CD4-positive, alpha-beta memory T cell (primary cell): ENCODE results near the gene CD93. TPM values are rescaled to one million over a fixed set of nuclear protein-coding genes. Genes with fewer than 3 reads are reported as not detected.

ENCODE experiments used
- CTCF ChIA-PET: fragments of 350-600 bp; sonication (Branson Sonifier 250); formaldehyde crosslinking; loops from one replicate; lab custom pipeline; 2021; ENCODE audit warnings: inconsistent platforms; ENCODE audit not compliant: partially characterized antibody; lab: Charles Lee
- POLR2A ChIA-PET: fragments of 350-600 bp; sonication (Branson Sonifier 250); formaldehyde crosslinking; loops from one replicate; lab custom pipeline; 2021; ENCODE audit not compliant: partially characterized antibody; lab: Charles Lee
- DNase-seq, 5 donors: peaks; one replicate each; pipeline versions ENCODE4 v3.0.0 to v3.0.0-alpha.2; 2020 to 2022; ENCODE audit warnings: mixed read lengths in 1 of 5
- H3K27ac ChIP-seq: one replicate; pipeline ENCODE4 v1.7.0; 2013; ENCODE audit warnings: low read depth, low read length
- H3K27me3 ChIP-seq: 2 replicates; pipeline ENCODE4 v1.7.0; 2013; ENCODE audit warnings: mild to moderate bottlenecking, low read length, moderate library complexity; ENCODE audit not compliant: insufficient read depth
- H3K36me3 ChIP-seq: 2 replicates; pipeline ENCODE4 v1.7.0; 2013; ENCODE audit warnings: mild to moderate bottlenecking, low read length, moderate library complexity; ENCODE audit not compliant: insufficient read depth
- H3K4me1 ChIP-seq: 2 replicates; pipeline ENCODE4 v1.7.0; 2013; ENCODE audit warnings: mild to moderate bottlenecking, low read length, moderate library complexity; ENCODE audit not compliant: insufficient read depth
- H3K4me3 ChIP-seq, 2 donors: one replicate each; pipeline ENCODE4 v1.7.0; 2013; ENCODE audit warnings: low read length in 2 of 2, mild to moderate bottlenecking in 1 of 2
- H3K9me3 ChIP-seq, 2 donors: one replicate each; pipeline ENCODE4 v1.7.0; 2013; ENCODE audit warnings: low read length in 2 of 2, control low read depth in 1 of 2; ENCODE audit not compliant: control insufficient read depth in 1 of 2
- H3K27ac Mint-ChIP-seq, 7 donors: one replicate each; pipeline ENCODE4 v1.8.0; 2020 to 2021; ENCODE audit warnings: mixed read lengths in 7 of 7, mild to moderate bottlenecking in 6 of 7, inconsistent platforms in 3 of 7, moderate library complexity in 3 of 7
- H3K27me3 Mint-ChIP-seq, 2 donors: one replicate each; pipeline ENCODE4 v1.8.0; 2020 to 2021; ENCODE audit warnings: mixed read lengths in 2 of 2
- H3K36me3 Mint-ChIP-seq, 2 donors: one replicate each; pipeline ENCODE4 v1.8.0; 2020 to 2021; ENCODE audit warnings: mixed read lengths in 2 of 2, inconsistent platforms in 1 of 2, mild to moderate bottlenecking in 1 of 2
- H3K4me1 Mint-ChIP-seq, 4 donors: one replicate each; pipeline ENCODE4 v1.8.0; 2020 to 2021; ENCODE audit warnings: mixed read lengths in 4 of 4, mild to moderate bottlenecking in 1 of 4
- H3K4me3 Mint-ChIP-seq, 8 donors: one replicate each; pipeline ENCODE4 v1.8.0; 2020 to 2021; ENCODE audit warnings: mixed read lengths in 8 of 8, mild to moderate bottlenecking in 7 of 8, moderate library complexity in 6 of 8, inconsistent platforms in 3 of 8
- H3K9me3 Mint-ChIP-seq, 8 donors: one replicate each; pipeline ENCODE4 v1.8.0; 2020 to 2021; ENCODE audit warnings: mixed read lengths in 8 of 8, mild to moderate bottlenecking in 5 of 8, inconsistent platforms in 3 of 8, moderate library complexity in 1 of 8
- intact Hi-C: fragments of 100-400 bp; cut with micrococcal nuclease; formaldehyde crosslinking; loops from one replicate; pipeline ENCODE4 v1.15.1; 2023
- polyA plus RNA-seq, 2 donors: library from polyadenylated mRNA; unstranded; fragments of 300-500 nt; fragmentation: Illumina TruSeq; gene quantifications; one replicate each; pipeline ENCODE4 v1.2.3, GENCODE V29; 2021
- total RNA-seq, 2 experiments: library from RNA; stranded (reverse); gene quantifications; one replicate each; pipeline ENCODE4 v1.2.3, GENCODE V29; 2021

CD93 gene
- total and polyA plus RNA-seq, 4 experiments from 2014 or later: 0.55 to 1.3 (median 1.2) TPM; not detected in 1

GRCh38 chr20:23031346-23031745, 54.8 kb downstream of the CD93 start:
- intact Hi-C loops: no loop called here
- peaks cover 0 to 2% (median 0%) of the 10 kb centered on the region in 8 donors for H3K9me3 Mint-ChIP-seq

More at GRCh38 chr20:23031346-23031745, 54.8 kb downstream of the CD93 start:
- H3K36me3 ChIP-seq: no peaks in the 10 kb centered on the region
- H3K4me1 ChIP-seq: no peaks in the 10 kb centered on the region
- H3K27me3 ChIP-seq: no peaks in the 10 kb centered on the region
- no peak overlapping the region for H3K27ac Mint-ChIP-seq
- H3K27me3 Mint-ChIP-seq: peaks cover 10 to 13% of the 10 kb centered on the region in 2 donors
- no peaks in the 10 kb centered on the region for H3K9me3 ChIP-seq
- H3K4me3 Mint-ChIP-seq: no peak overlapping the region
- H3K4me3 ChIP-seq: no peak overlapping the region
- no peak for DNase-seq
- no peak overlapping the region for H3K27ac ChIP-seq
- ChIA-PET POLR2A (no interaction called here), CTCF (no interaction called here)
- H3K36me3 Mint-ChIP-seq: no peaks in the 10 kb centered on the region
- no peaks in the 10 kb centered on the region for H3K4me1 Mint-ChIP-seq

Other genes with a start within 250 kb of the CD93 start
- not detected for gene SSTR4, start 51.0 kb downstream of the CD93 start, total RNA-seq
- not detected for gene SSTR4, start 51.0 kb downstream of the CD93 start, polyA plus RNA-seq
- under 1 TPM; 0.29 to 0.50 TPM for gene THBD, start 36.7 kb downstream of the CD93 start, total RNA-seq
- gene THBD, start 36.7 kb downstream of the CD93 start, polyA plus RNA-seq: under 1 TPM in 1 of 2 donors, not detected in 1; 0.05 TPM